ENCODE measurements around the gene MEGF9.

DNA sequence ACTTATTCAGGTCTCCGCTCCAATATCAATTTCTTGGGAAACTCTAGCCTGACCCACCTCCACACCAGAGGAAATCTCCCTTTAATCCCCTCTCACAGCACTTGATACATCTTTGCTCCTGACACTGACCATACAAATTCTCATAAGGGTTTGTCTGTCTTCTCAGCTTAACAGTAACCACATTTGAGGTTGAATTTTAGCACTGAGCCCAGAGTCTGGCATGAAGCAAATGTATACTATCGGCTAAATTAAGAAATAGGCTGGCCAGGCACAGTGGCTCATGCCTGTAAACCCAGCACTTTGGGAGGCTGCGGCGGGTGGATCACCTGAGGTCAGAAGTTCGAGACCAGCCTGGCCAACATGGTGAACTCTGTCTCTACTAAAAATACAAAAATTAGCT lies 144.0 kb downstream of the MEGF9 start:
- TF ChIP-seq, protein P1, sequence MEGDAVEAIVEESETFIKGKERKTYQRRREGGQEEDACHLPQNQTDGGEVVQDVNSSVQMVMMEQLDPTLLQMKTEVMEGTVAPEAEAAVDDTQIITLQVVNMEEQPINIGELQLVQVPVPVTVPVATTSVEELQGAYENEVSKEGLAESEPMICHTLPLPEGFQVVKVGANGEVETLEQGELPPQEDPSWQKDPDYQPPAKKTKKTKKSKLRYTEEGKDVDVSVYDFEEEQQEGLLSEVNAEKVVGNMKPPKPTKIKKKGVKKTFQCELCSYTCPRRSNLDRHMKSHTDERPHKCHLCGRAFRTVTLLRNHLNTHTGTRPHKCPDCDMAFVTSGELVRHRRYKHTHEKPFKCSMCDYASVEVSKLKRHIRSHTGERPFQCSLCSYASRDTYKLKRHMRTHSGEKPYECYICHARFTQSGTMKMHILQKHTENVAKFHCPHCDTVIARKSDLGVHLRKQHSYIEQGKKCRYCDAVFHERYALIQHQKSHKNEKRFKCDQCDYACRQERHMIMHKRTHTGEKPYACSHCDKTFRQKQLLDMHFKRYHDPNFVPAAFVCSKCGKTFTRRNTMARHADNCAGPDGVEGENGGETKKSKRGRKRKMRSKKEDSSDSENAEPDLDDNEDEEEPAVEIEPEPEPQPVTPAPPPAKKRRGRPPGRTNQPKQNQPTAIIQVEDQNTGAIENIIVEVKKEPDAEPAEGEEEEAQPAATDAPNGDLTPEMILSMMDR (conservative IDR thresholded peaks at IDR 0.05; ENCODE audit: low read depth, low read length) = no peak
- TF ChIP-seq EZH2 (IDR thresholded peaks at IDR 0.05; ENCODE audit: borderline replicate concordance, low read depth, low read length, poor library complexity, severe bottlenecking) = no peak
